Esophagus squamous epithelium (tissue), 4 donors: Measurements from ENCODE around the gene EPAS1.

Experiments
- CTCF ChIP-seq, 6 experiments: fragments of 450-650 bp in 4 of 6; fragments of 200-600 bp in 2 of 6; sonication (generic) in 2 of 6; IDR thresholded peaks; one replicate each; pipeline ENCODE4 v1.5.1; 2016 to 2019; ENCODE audit warnings: antibody characterized with exemption in 6 of 6, mild to moderate bottlenecking in 4 of 6, moderate library complexity in 4 of 6
- POLR2A ChIP-seq, 4 donors: fragments of 450-650 bp; IDR thresholded peaks; one replicate each; pipeline ENCODE4 v1.6.1; 2017; ENCODE audit warnings: antibody characterized with exemption in 4 of 4, mild to moderate bottlenecking in 4 of 4, moderate library complexity in 3 of 4

GRCh38 chr2:46410273-46411244 is 113.4 kb downstream of the EPAS1 start:
- TF ChIP-seq CTCF (IDR thresholded peaks at IDR 0.05) = no peak
- TF ChIP-seq POLR2A (IDR thresholded peaks at IDR 0.05) = no peak
